Endothelial cell of umbilical vein (primary cell): ENCODE data around the gene NDUFA13. TPM values are rescaled to one million over a fixed set of nuclear protein-coding genes. Genes with fewer than 3 reads are reported as not detected.

Experiments
- BruUV-seq: library from RNA; stranded (reverse); fragments of 400-500 nt; replicated peaks from 2 replicates; lab custom pipeline; 2021; lab: Mats Ljungman, UMichigan
- CTCF ChIA-PET: fragments of 300-600, 350-600 bp; sonication (Branson Sonifier 250); formaldehyde crosslinking; loops from one replicate; lab custom pipeline; 2021; ENCODE audit warnings: antibody characterized with exemption, inconsistent platforms; lab: Charles Lee
- POLR2A ChIA-PET: fragments of 300-600, 350-600 bp; sonication (Branson Sonifier 250); formaldehyde crosslinking; loops from one replicate; lab custom pipeline; 2021; ENCODE audit warnings: antibody characterized with exemption, inconsistent platforms; lab: Charles Lee
- DNase-seq: peaks from one replicate; pipeline ENCODE4 v3.0.0-alpha.2; 2011; ENCODE audit warnings: low read depth, low spot score
- FAIRE-seq: peaks from 2 replicates; lab custom pipeline; 2011; peaks lifted over from hg19 to GRCh38; lab: Jason Lieb, UNC
- H2AFZ ChIP-seq: 2 replicates; pipeline ENCODE4 v1.6.0; 2012; ENCODE audit warnings: low read depth, low read length, control low read depth, inconsistent platforms
- H3K27ac ChIP-seq: 2 replicates; pipeline ENCODE4 v1.5.1; 2011; ENCODE audit warnings: low read depth, mild to moderate bottlenecking, control low read depth, low read length, moderate library complexity; ENCODE audit not compliant: insufficient read depth
- H3K27me3 ChIP-seq, 2 experiments: 2 replicates each; pipeline versions ENCODE4 v1.6.0 to v1.6.1; 2011; ENCODE audit warnings: low read length in 2 of 2, mixed read lengths in 1 of 2; ENCODE audit not compliant: control insufficient read depth in 2 of 2, insufficient read depth in 2 of 2
- H3K36me3 ChIP-seq, 2 experiments: 2 replicates in 1 of 2; 3 replicates in 1 of 2; pipeline ENCODE4 v1.5.1; 2011; ENCODE audit warnings: low read length in 2 of 2, mild to moderate bottlenecking in 1 of 2, moderate library complexity in 1 of 2; ENCODE audit not compliant: control insufficient read depth in 2 of 2, insufficient read depth in 2 of 2; ENCODE audit errors: extremely low read depth in 1 of 2
- H3K4me1 ChIP-seq: 3 replicates; pipeline ENCODE4 v1.5.1; 2011; ENCODE audit warnings: mild to moderate bottlenecking, low read length; ENCODE audit not compliant: control insufficient read depth, insufficient read depth; ENCODE audit errors: extremely low read depth
- H3K4me2 ChIP-seq: 2 replicates; pipeline ENCODE4 v1.6.1; 2011; ENCODE audit warnings: low read length, control low read depth, mixed read lengths; ENCODE audit not compliant: insufficient read depth
- H3K4me3 ChIP-seq, 3 experiments: fragments of 200-600 bp in 1 of 3; sonication (generic), shearing (Covaris generic) in 1 of 3; replicated peaks in 1 of 3; 2 replicates each; pipeline ENCODE4 v1.5.1; 2011 to 2016; ENCODE audit warnings: control low read depth in 3 of 3, low read length in 3 of 3, mild to moderate bottlenecking in 2 of 3, inconsistent platforms in 1 of 3, low read depth in 1 of 3, moderate library complexity in 1 of 3; ENCODE audit not compliant: insufficient read depth in 1 of 3
- H3K79me2 ChIP-seq: 2 replicates; pipeline ENCODE4 v1.6.0; 2012; ENCODE audit warnings: low read length, inconsistent platforms; ENCODE audit not compliant: control insufficient read depth, insufficient read depth
- H3K9ac ChIP-seq: replicated peaks from 2 replicates; pipeline ENCODE3; 2011; ENCODE audit warnings: low read length, control low read depth; ENCODE audit not compliant: insufficient read depth; ENCODE audit errors: extremely low read depth
- H3K9me1 ChIP-seq: replicated peaks from 3 replicates; pipeline ENCODE4 v1.6.0; 2011; ENCODE audit warnings: mild to moderate bottlenecking, low read length; ENCODE audit not compliant: control insufficient read depth, insufficient read depth; ENCODE audit errors: extremely low read depth
- H3K9me3 ChIP-seq: replicated peaks from 2 replicates; pipeline ENCODE4 v1.5.1; 2012; ENCODE audit warnings: low read length, inconsistent platforms; ENCODE audit not compliant: control insufficient read depth, insufficient read depth
- H4K20me1 ChIP-seq: replicated peaks from 2 replicates; pipeline ENCODE3; 2011; ENCODE audit warnings: mild to moderate bottlenecking, low read length; ENCODE audit not compliant: control insufficient read depth, insufficient read depth; ENCODE audit errors: extremely low read depth
- EZH2 ChIP-seq: IDR thresholded peaks from 2 replicates; pipeline ENCODE4 v1.6.1; 2012; ENCODE audit warnings: borderline replicate concordance, low read depth, mild to moderate bottlenecking, moderate library complexity, low read length, inconsistent platforms; ENCODE audit not compliant: severe bottlenecking
- FOS ChIP-seq: IDR thresholded peaks from 2 replicates; pipeline ENCODE4 v1.6.1; 2011; ENCODE audit warnings: mild to moderate bottlenecking, low read length, moderate library complexity, borderline replicate concordance; ENCODE audit not compliant: insufficient read depth
- GATA2 ChIP-seq: IDR thresholded peaks from 2 replicates; pipeline ENCODE4 v1.7.0; 2011; ENCODE audit warnings: low read depth, mild to moderate bottlenecking, moderate library complexity, mixed read lengths, low read length; ENCODE audit not compliant: insufficient read length, insufficient read depth
- JUN ChIP-seq: IDR thresholded peaks from 2 replicates; pipeline ENCODE4 v1.6.1; 2011; ENCODE audit warnings: borderline replicate concordance, low read depth; ENCODE audit not compliant: insufficient read length, insufficient read depth
- MYC ChIP-seq: IDR thresholded peaks from one replicate; pipeline ENCODE4 v1.6.1; 2011; ENCODE audit warnings: mild to moderate bottlenecking, low read depth, low read length
- POLR2A ChIP-seq: IDR thresholded peaks from 2 replicates; pipeline ENCODE4 v1.6.1; 2012; ENCODE audit warnings: low read depth, mild to moderate bottlenecking, control low read depth, low read length
- POLR2AphosphoS5 ChIP-seq: IDR thresholded peaks from 2 replicates; pipeline ENCODE4 v1.6.1; 2012; ENCODE audit warnings: low read depth, mild to moderate bottlenecking, control low read depth, low read length, moderate library complexity; ENCODE audit not compliant: insufficient read depth
- dilution Hi-C: fragments of 300-500 bp; cut with MboI; formaldehyde crosslinking; loops from one replicate; pipeline ENCODE4 v1.15.0; 2019; ENCODE audit warnings: low sequenced_read_pairs; ENCODE audit not compliant: extremely low pct_ligation_motif_present
- intact Hi-C: fragments of 100-400 bp; cut with micrococcal nuclease; formaldehyde crosslinking; loops from one replicate; pipeline ENCODE4 v1.10.0; 2022
- polyA plus RNA-seq, 4 experiments: library from polyadenylated mRNA; depleted of rRNA in 3 of 4; stranded (reverse) in 3 of 4; unstranded in 1 of 4; fragments of >200 nt; gene quantifications; 2 replicates each; pipeline versions ENCODE4 v1.2.1 to v1.2.3, GENCODE V29; 2011 to 2012; ENCODE audit warnings: missing spikeins in 1 of 4
- total RNA-seq: library from RNA; stranded (reverse); gene quantifications from 2 replicates; pipeline ENCODE4 v1.2.3, GENCODE V29; 2021
- TF ChIP-seq, protein P1 (sequence below): IDR thresholded peaks from 2 replicates; pipeline ENCODE4 v1.6.1; 2011; ENCODE audit not compliant: insufficient read depth, insufficient read length
- TF ChIP-seq, protein P2 (sequence below), 2 donors: IDR thresholded peaks; 1 replicate in 1 of 2; 2 replicates in 1 of 2; pipeline ENCODE4 v1.5.1; 2011; ENCODE audit warnings: low read length in 2 of 2, mild to moderate bottlenecking in 2 of 2, moderate library complexity in 2 of 2, control low read depth in 1 of 2, inconsistent platforms in 1 of 2, low read depth in 1 of 2; ENCODE audit not compliant: insufficient read depth in 1 of 2; ENCODE audit errors: extremely low read depth in 1 of 2

The NDUFA13 gene
- total and polyA plus RNA-seq, 2 donors (not counting 3 experiments of a cell fraction or from before 2014, with no cell fraction given) = 246 to 799 TPM

DNA sequence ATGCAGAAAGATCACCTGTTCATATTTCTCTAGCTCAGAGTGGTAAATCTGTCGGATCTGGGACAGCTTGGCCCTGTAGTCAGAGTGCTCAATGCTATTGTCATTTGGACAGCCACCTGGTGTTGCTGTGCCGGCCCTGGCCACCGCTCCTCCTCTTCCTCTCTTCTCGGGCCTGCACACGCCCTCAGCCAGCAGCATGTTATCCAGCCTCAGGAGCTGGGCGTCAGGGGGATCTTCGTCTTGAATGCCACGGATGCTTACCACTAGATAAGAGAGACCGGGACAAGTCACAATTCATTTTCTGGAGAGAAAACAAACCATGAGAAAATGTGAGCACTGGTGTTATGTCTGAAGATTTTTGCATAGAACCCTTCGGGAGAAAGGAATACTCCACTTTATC lies 54.5 kb downstream of the NDUFA13 start:
- ChIA-PET CTCF (no interaction called here), POLR2A (no interaction called here)
- intact Hi-C loops = no loop called here
- H3K4me1 ChIP-seq = no peaks in the 10 kb centered on the region
- dilution Hi-C loops = no loop called here
- no peaks in the 10 kb centered on the region for H3K79me2 ChIP-seq
- H3K27ac ChIP-seq = no peak overlapping the region
- no peaks in the 10 kb centered on the region for H4K20me1 ChIP-seq
- DNase-seq = no peak
- H3K4me2 ChIP-seq = no peak overlapping the region
- BruUV-seq = no TSS peak
- no peak overlapping the region for H2AFZ ChIP-seq
- no peaks in the 10 kb centered on the region for H3K9me1 ChIP-seq
- H3K9me3 ChIP-seq = no peaks in the 10 kb centered on the region
- no peak overlapping the region for H3K4me3 ChIP-seq
- TF ChIP-seq JUN (no peak), GATA2 (no peak), POLR2AphosphoS5 (no peak), POLR2A (no peak), FOS (no peak), MYC (no peak), EZH2 (no peak)
- TF ChIP-seq, protein P1, sequence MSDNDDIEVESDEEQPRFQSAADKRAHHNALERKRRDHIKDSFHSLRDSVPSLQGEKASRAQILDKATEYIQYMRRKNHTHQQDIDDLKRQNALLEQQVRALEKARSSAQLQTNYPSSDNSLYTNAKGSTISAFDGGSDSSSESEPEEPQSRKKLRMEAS = no peak
- TF ChIP-seq, protein P2, sequence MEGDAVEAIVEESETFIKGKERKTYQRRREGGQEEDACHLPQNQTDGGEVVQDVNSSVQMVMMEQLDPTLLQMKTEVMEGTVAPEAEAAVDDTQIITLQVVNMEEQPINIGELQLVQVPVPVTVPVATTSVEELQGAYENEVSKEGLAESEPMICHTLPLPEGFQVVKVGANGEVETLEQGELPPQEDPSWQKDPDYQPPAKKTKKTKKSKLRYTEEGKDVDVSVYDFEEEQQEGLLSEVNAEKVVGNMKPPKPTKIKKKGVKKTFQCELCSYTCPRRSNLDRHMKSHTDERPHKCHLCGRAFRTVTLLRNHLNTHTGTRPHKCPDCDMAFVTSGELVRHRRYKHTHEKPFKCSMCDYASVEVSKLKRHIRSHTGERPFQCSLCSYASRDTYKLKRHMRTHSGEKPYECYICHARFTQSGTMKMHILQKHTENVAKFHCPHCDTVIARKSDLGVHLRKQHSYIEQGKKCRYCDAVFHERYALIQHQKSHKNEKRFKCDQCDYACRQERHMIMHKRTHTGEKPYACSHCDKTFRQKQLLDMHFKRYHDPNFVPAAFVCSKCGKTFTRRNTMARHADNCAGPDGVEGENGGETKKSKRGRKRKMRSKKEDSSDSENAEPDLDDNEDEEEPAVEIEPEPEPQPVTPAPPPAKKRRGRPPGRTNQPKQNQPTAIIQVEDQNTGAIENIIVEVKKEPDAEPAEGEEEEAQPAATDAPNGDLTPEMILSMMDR (IDR thresholded peaks at IDR 0.05; ENCODE audit: extremely low read depth in 1 of 2, insufficient read depth in 1 of 2, low read depth in 1 of 2, low read length in 2 of 2) = no peak
- H3K36me3 ChIP-seq = no peaks in the 10 kb centered on the region
- H3K9ac ChIP-seq = no peak overlapping the region
- no peak for FAIRE-seq
- H3K27me3 ChIP-seq = no peaks in the 10 kb centered on the region
